HPDE6-E6E7 (cell line): ENCODE results near the gene IQGAP2.

Source experiments
- DNase-seq: peaks from one replicate; pipeline ENCODE4 v3.0.0; 2011; ENCODE audit warnings: missing footprints; ENCODE audit errors: extremely low spot score

Gene IQGAP2

DNA sequence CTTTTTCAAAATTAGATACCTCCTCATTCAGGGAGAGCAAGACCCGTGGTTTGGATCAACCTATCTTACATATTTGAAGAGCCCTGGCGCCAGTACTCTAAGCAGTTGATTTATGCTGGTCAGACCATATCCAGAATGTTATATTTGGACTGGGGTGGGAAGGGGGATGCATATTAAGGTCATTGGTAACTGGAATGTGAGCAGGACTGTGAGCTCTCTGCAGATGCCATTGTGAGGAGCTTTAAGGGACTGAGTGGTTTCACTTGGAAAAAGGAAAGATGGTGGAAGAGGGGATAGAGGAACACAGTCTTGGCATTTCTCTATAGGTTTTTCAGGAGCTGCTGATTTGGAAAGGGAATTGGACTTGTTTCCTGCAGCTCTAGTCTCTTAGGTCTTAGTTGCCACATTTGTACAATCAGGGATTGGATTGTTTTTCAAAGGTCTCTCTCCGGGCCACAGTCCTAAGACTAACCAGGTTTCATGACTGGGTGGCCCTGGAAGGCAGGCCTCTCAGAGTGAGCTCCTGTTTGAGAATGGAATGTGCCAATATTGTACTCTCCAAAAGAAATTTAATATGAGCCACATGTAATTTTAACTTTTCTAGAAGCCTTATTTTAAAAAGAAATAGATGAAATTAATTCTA, 287.1 kb downstream of the IQGAP2 start:
- no peak for DNase-seq

DNA sequence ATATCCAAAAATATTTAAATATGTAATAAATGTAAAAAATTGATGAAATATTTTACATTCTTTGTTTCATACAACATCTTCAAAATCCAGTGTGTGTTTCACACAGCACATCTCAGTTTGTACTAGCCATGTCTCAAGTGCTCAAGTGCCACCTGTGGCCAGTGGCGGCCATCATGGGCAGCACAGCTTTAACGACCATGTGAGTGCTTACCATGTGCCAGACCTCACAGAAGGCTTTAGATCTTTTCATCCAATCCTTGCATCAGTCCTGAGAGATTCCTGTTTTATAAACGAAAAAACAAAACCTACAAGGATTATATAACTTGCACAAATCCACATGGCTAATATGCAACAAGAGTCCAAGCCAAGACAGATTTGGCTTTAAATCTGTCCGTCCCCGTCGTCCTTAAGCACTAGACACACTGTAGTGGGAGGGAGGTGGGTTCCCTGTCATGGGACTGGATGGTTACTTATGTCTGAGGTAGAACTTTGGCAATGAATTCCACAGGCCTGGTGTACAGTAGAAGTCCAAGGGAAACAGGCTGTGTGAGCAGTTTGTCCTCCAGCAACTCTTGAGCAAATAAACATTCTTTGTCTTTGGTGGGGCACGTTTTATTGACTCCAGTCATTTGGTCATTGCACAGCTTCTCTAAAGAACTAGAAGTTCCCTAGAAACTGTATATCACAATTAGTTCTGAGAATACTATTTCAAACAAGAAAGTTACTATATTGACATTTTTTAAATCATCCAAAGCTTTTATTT, 287.8 kb downstream of the IQGAP2 start:
- DNase-seq = no peak

DNA sequence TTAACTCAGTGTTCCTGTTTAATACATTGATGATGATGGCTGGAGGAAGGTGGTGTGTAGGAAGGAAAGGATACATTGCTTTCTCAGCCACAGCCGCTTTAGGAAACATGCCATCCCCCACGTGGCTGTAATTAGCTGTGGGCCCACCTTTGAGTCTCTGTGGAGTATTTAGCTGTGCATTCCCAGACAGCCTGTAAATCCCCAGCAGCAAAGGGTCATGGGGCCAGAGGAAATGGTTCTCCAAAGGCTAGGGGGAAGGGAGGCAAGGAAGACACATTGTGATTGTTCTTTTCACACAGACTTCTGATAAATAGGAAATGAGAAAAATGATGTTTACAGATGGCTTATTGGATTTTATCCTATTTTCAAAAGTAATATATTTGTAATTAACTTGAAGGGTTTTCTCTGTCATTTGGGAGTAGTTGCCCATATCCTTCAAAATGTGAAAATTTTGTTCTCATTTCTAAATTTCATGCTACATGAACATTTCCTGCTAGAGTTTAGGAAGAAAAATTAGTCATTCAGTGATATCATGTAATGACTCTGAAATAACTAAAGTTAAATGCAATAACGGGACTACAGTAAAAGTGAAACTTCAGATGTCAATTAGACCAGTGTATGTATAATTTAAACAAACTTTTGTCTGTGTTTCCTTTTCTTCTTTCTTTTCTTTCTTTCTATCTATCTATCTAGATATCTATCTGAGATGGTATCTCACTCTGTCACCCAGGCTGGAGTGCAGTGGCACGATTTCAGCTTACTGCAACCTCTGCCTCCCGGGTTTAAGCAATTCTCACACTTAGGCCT, 288.6 kb downstream of the IQGAP2 start:
- no peak for DNase-seq

DNA sequence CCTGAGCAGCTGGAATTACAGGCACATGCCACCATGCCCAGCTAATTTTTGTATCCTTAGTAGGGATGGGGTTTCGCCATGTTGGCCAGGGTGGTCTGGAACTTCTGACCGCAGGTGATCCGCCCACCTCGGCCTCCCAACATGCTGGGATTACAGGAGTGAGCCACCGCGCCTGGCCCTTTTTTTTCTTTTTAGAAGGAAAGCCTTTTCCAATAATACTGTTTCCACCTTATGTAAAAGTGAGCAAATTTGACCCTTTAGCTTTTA, 289.1 kb downstream of the IQGAP2 start:
- no peak for DNase-seq

DNA sequence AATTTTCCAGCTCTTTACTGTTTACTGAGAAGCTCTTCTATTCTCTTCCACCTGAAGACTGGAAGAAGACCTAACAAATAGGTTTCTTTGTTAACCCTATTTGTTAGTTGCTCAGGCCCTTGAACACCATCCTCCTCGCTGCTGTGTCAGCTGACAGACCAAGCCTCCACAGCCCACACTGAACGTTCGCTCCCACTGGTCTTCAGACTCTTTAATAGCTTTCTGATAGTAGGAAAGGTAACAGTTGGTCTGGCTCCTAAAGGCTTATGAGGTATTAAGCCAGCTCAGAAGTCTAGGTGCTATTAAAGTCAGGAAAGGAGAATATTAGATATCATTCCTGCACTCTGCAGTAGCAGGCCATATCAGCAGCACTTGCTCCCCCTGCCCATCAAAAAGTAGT, 289.6 kb downstream of the IQGAP2 start:
- DNase-seq = no peak

DNA sequence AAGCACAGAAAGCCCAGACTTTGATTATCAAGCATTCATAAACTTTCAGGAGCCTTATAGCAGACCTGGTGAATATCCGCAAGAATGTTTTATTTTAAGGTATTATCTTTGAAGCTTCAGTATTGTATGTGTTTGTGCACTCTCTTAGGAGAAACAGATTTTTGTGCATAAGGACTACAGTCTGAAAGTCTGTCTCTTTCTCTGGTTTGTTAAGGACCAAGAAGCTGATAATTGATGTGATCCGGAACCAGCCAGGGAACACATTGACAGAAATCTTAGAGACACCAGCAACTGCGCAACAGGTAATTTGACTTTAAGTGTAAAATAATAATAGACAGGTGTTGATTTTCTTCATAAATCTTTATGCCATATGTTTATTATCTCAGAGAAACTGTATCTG, 290.1 kb downstream of the IQGAP2 start:
- no peak for DNase-seq

DNA sequence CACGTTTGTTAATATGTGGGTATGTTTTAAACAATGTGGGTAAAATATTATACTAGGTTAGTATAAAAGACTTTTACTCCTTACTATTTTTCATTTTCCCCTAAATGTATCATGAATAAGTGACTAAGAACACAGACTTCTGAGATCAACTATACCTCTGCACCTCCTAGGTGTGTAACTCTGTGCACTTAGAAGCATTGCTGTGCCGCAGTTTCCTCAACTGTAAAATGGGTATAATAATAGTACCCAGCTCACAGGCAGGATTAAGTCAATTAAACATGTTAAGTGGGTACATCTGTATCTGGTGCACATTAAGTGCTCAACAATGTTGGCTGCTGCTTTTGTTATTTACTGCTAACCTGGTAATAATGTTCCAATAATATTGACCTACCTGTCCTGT, 291.2 kb downstream of the IQGAP2 start:
- DNase-seq = no peak

DNA sequence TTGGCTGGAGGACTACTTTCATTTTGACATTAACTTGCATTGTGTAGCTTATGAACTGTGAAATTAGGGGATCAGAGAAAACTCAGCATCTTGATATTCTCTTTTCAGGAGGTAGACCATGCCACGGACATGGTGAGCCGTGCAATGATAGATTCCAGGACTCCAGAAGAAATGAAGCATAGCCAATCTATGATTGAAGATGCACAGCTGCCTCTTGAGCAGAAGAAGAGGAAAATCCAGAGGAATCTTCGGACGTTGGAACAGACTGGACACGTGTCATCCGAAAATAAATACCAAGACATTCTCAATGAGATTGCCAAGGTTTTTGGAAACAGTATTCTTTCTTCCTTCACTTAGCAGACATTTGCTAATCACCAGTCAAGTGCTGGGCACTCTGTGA, 292.3 kb downstream of the IQGAP2 start:
- no peak for DNase-seq

DNA sequence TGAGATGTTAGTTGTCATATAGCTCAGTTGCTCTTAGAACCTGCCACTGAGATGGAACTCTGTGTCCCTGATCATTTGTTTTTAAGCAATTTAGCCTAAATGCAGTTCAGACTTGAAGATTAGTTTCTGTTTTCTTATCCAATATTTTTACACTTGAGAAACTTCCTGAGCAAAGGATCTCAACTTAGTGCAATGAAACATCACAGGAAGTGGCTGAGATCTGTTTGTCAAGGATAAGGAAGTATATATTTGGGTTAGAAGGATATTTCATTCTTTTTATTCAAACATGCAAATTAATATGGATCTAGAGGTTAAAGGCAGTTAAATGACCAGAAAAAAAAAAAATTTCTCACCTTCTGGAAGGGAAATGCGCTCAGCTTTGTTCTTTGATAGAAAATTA, 293.2 kb downstream of the IQGAP2 start:
- DNase-seq = no peak

DNA sequence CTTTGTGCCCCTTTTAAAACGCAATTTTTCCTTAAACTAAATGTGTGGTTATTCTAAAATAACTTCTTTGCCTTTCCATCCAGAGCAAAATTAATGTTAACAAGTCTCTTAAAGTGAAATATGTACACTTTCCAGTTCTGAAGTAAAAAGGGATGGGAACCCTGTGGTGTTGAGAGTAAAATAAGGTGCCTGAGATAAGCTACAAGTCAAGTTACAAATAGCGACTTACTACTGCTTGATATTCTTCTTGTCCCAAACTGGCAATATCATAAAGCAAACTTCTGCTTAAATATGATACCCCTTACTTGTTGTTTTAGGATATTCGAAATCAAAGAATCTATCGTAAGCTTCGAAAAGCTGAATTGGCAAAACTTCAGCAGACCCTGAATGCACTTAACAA, 294.6 kb downstream of the IQGAP2 start:
- DNase-seq = no peak

DNA sequence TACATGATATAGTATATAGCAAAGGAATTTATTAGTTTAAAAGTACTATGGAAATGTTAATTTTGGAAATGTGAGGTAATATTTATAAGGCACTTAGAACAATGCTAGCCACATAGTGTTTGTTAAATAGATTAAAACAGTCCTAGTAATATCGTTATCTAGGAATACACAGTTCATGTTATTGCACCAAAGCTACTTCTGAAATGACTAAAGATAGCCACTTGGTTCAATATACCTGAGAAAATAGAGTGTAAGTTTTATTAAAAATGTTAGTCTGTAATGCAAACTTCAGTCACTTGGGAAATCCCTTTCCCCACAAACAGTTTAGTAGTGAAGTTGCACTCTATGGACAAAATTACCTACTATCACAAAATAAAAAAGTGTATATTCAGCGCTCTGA, 297.5 kb downstream of the IQGAP2 start:
- DNase-seq = no peak

DNA sequence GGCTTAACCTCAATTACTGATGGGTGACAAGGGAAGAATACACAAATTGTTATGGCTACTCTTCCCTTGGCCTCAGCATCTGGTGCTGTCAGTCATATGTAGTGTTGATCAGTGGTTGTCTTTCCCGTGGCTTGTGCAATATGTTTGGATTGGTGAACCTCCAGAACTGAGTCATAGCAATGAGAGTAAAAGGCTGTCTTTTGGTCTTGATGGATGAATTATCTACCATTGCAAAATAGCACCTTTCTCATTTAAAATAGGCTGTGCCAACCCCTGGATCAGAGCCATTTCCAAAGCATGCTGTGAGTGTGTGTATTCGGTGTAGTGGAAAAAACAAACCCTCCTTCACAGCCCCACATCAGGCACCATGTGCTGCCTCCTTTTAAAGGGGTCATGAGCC, 298.2 kb downstream of the IQGAP2 start:
- peak; percentile 72 for DNase-seq

DNA sequence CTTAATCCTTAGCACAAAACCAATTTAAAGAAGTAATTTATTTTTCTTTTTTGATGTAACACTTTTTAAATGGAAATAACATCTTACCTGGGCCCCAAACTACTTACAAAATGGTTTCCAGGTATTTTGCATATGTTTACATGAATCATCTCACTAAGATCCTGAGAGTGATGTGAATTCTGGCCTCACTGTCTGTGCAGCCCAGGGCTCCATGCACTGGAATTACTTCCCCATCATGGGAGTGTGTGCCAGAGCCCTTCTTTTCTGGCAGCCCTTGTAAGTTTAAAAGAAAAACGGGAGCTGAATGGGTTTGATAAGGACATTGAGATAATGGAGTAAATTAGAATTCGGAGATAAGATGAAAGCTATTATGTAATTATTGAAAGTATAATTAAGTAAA, 300.6 kb downstream of the IQGAP2 start:
- no peak for DNase-seq

DNA sequence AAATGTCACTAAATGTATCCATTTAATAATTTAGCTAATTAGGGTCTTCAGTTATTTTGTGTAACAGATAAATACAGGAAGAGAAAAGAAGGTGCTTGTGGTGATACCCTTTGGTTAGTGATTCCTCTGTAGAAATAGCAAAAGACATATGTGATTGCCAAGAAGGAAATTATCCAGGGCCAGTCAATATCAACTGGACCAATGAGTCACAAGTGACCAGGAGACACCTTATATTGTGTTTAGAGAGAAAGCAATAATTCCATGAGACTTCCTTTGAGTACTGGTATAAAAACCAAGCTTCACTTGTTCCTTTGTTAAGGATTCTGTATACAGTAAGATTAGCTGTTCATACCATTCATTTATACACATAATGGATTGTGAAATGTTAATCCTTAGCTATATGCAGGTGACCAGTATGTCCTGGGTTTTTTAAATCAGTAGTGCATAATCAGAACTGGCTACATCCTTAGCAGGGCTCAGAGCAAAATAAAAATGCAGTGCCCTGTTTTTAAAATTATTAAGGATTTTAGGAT, 301.1 kb downstream of the IQGAP2 start:
- DNase-seq = no peak

DNA sequence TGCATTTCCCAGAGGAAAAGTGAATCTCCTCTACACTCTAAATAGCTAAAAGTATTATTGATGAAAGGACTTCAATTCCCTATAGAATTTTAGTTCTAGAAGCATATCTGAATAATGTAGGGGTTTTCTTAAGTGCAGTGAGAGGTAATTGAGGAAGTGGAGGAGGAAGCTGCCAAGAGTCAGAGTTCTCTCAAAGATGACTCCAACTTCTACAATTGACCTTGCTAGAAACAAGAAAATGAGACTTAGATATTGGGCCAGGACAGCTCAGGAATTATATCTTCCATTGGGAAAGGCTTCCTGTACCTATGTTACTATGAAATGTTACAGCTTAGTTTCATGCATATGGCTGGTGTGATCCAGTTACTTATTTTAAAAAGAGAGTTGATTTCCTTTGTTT, 302.5 kb downstream of the IQGAP2 start:
- no peak for DNase-seq

DNA sequence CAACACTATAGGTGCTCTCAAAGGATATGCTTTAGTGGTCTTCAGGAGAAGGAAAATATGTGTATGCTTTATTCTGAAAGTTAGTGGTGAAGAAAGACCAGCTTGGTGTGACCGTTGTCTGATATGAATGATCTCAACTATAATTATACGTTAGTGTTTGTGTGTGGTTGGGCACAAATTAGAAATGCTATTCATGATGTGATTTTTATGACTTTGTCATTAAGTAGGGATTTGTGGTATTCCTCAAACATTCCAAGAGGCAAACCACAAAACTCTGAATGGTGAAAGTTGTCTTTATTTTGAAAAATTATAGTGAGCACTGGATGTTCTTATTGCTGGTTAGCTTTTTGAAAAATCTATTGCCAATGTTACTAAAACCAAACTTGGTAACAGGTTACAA, 306.7 kb downstream of the IQGAP2 start:
- no peak for DNase-seq

DNA sequence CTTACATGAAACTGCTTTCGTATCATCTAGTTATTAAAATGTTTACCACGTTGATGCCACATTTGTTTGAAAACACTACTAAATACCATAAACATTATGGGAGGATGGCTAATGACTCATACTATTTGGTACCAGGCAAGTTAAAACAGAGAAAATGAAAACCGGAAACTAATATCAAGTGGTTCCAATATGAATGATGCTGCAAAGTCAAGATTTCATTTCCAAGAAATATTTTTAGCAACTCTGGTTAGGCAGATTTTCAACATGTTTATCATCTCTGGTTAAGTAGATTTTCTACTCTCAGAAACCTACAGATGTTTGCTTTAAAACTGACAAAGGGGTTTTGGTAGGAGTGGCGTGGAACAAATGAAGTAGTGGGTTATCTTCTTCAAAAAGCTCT, 307.9 kb downstream of the IQGAP2 start:
- peak; percentile 68 for DNase-seq

DNA sequence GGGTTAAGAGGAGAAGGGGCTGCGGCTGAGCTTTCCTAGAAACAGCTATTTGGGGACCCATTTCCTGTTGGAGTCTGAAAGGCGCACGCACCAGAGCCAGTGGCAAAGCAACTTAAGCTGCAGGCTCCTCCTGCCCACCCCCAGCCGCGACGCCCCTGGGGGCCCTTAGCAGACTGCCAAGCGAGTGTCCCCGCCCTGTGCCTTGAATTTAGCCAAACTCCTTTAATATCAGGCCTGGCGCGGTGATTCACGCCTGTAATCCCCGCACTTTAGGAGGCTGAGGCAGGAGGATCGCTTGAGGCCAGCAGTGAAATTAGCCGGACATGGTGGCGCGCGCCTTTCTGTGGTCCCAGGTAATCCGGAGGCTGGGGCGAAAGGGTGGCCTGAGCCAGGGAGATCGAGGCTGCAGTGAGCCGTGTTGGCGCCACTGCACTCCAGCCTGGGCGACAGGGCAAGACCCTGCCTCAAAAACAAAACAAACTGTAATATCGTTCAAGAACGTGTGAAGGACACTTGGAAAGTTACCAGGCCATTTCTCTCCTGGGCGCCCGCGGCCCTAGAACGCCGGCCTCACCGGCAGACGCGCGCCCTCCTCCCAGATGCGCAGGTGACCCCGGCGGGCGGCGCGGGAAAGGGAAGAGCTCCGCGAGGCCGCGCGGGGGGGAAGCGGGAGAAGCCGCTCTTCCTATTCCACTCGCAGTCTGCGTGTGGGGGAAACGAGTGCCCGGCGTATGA, 311.8 kb downstream of the IQGAP2 start:
- no peak for DNase-seq

DNA sequence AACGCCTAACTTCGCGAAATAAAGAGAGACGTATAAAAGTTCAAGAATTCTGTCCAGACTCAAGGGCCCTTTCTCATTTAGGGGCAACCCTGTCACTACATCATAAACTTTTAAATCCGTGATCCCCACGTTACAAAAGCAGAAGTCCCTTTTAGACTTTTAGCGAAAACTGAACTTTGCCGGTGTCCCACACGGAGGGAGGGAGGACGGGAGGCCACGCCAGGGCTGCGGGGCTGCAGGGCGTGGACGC, 312.3 kb downstream of the IQGAP2 start:
- no peak for DNase-seq

DNA sequence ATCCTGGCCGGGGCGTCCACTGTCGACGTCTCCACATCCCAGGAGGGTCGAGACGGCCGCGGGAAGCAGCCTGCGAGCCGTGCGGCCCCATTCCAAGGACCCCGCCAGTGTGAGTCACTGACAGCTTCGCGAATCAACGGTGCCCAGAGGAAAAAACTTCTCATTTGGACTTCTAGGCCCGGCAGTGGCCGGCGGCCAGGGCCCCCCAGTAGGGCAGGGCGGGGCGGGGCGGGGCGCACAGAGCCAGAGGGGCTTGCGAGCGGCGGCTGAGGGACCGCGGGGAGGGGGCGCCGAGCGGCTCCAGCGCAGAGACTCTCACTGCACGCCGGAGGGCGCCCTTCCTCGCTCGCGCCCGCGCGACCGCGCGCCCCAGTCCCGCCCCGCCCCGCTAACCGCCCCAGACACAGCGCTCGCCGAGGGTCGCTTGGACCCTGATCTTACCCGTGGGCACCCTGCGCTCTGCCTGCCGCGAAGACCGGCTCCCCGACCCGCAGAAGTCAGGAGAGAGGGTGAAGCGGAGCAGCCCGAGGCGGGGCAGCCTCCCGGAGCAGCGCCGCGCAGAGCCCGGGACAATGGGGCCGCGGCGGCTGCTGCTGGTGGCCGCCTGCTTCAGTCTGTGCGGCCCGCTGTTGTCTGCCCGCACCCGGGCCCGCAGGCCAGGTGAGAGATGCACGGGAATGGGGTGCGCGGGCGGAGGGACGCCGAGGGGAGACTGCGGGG, 312.8 kb downstream of the IQGAP2 start, which contains the start of gene F2R:
Gene F2R (plus strand): TSS at position 391 of the 720 bp plus-strand sequence. CDS start 182 bp downstream, at position 573.
- peak; percentile 38 for DNase-seq

DNA sequence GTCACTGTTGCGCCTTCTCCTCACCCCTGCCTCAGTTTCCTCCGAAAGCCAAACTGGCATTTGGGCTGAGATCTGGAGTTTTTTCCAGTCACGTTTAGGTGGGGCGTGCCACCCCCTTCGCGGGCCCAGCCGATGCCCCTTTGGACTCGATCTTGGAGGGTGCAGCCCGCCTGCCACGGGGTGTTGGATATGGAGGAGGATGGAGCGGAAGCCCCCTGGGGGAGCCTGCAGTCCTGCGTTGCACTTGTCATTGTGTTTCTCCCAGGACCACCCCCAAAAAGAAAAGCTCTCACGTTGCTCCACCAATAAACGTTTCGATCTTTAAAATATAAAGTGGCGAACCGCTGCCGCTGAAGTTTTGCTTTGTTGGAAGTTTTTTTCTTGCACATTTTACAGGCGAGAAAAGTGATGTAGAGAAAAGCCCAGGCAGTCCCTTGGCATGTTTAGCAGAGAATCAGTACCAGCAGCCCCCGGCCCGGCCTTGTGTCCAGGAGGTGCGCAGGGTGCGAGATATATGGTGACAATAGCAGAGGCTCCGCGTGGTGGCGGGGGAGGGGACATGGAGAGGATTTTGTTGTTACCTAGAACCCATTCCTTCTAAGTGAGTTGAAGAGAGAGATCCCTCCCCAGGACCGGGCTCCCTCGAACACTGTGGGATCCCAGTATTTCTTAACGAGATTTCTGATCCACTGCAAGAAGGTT, 313.5 kb downstream of the IQGAP2 start:
- DNase-seq = no peak
